NCI-H1436 treated with DMSO at 0.1 percent for 48 hours (cell line): ENCODE results near the gene VSIR.

Experiments
- DNase-seq: peaks from one replicate; lab custom pipeline; 2025; lab: John Stamatoyannopoulos, UW

VSIR gene

DNA sequence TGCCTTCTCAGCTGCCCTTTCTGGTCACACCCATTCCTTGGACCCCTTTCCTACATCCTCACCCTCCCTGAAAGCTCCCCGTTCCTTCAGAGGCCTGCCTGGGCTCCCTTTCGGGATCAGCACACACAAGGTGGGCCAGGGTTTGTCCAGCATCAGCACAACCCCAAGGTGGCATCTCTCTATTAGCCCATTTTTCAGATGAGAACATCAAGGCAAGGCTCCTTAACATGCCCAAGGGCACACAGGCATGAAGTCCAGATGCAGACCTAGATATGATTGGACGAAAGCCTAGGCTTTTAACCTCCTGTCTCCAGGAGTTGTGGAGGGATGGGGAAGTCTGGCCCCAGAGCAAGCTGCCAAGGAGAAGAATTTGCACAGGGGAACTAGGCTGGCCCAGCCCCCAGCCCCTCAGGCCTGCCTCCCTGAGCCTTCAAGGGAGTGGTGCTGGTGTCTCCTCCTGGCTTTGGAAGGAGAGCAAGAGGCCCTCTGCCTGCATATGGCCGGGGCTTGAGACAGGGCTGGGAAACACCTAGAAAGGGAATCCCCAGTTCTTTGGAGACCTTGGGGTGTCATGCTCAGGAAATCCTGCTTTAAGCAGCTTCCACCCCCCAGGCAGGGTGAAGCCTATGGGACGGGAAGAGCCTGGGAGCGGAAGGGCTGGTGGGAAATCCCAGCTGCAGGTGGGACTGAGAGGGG, 9.0 kb upstream of the VSIR start:
- no peak for DNase-seq

DNA sequence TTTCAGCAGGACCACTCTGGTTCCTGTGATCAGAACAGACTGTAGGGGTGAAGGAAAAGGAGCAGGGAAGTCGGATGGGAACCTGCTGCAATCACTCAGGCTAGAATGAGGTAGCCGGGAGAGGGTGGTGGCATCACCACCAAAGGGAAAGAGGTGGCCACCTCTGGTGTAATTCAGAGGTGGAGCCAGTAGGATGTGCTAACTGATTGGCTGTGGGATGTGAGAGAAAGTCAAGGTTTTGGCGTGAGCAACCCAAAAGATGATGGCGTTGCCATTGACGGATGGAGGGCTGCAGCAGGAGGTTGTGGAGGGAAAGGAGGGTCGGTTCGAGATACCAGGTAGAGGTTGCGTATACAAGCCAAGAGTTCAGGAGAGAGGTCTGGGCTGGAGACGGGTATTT, 7.4 kb upstream of the VSIR start:
- DNase-seq: no peak

DNA sequence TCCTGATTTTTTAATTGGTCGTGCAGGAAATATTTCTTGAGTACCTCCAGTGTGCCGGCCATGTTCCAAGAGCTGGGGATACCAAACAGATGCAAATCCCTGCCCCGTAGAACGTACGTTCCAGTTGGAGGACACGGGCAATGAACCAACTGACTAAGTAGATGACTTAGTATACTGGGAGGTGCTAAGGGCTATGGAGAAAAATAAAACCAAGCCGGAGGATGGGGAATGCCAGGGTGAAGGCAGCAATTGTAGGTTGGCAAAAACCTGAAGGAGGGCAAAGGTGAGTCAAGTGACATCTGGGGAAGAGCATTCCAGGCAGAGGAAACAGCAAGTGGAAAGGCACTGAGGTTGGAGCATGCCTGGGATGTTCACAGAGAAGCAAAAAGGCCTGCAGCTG, 6.8 kb upstream of the VSIR start:
- DNase-seq: no peak

DNA sequence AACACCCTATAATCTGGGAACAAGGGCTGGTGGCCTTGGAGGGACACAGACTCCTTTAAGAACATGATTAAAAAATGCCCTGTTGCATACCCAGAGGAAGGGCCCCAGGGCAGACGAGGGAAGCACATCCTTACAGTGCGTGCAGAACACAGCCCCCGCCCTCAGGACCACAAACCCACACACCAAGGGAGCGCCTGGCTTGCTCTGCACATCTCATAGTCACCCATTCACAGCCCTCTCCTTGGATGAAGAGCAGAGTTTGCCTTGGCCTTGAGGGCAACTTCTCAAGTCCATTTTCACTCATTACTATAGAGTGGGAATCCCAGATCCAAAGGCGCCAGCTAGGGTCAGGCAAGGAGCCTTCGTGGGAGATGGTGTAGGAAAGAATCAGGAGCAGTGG, 6.3 kb upstream of the VSIR start:
- DNase-seq: no peak

DNA sequence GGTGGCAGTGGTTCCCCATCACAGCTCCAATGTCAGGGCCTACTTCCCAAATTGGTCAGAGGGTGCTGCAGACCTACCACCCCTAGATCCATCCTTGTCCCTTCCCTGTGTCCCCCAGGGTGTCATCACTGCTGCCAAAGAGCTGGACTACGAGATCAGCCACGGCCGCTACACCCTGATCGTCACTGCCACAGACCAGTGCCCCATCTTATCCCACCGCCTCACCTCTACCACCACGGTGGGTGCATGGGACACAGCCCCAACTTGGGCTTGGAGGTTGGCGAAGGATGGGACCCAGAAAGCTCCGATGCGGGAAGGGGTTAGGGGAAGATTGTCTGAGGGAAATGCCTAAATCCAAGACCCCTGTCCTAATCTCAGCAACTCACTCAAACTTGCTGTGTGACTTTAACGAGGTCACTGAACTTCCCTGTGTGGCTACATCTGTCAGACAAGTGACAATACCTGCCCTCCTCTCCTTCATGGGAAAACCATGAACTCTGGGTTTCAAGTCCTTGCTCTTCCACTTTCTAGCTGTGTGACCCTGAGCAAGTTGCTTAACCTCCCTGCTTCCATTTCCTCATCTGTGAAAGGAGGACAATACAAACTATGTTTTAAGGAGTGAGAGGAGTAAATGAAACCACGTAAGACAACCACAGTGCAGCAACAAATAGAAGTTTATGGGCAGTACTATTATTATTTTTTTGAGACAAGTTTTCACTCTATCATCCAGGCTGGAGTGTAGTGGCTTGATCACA, 4.9 kb upstream of the VSIR start:
- no peak for DNase-seq

DNA sequence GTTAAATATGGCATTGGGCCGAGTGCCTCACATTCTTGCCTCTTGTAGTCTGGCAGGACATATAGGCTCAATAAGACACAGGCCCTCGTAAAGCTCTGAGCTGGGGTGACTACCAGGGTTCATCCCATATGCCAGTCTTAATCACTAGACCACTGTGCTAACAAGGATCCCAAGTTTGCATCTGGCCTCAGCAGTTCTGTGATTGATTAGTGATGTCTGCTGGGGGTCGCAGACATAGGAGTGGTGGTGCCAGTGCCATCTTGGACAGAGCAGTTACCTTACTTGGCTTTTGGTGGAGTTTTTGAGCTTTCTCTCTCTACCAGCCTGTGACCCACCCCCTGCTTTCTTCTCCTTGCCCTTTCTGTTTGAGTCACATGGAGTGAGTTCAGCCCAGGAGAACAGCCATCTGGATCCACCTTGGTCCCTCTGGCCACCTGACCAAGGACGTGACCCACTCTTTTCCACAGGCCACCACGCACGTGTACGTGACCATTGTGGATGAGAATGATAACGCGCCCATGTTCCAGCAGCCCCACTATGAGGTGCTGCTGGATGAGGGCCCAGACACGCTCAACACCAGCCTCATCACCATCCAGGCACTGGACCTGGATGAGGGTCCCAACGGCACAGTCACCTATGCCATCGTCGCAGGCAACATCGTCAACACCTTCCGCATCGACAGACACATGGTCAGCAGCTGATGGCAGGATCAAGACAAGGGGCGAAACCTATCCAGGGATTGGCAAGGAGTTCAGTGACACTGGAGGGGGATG, 4.1 kb upstream of the VSIR start:
- no peak for DNase-seq

DNA sequence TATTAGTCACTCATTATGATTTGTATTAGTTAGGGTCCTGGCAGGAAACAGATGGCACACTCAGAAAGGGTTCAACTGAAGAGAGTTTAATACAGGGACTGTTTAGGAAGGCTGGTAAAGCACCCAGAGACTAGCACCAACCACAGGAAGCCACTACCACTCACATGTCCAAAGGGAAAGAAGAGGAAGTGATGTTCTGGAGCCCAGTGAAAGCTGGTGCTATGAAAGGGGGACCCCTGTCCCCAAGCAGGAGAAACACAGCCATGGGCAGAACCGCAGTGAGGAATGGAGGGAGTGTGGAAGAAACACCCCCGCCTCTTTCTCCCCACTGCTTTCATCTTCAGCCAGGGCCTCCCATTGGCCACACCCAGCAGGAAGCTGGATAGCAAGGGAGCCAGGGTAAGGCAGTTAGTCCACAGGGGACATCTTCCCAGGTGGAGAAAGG, 3.2 kb upstream of the VSIR start:
- DNase-seq: no peak

DNA sequence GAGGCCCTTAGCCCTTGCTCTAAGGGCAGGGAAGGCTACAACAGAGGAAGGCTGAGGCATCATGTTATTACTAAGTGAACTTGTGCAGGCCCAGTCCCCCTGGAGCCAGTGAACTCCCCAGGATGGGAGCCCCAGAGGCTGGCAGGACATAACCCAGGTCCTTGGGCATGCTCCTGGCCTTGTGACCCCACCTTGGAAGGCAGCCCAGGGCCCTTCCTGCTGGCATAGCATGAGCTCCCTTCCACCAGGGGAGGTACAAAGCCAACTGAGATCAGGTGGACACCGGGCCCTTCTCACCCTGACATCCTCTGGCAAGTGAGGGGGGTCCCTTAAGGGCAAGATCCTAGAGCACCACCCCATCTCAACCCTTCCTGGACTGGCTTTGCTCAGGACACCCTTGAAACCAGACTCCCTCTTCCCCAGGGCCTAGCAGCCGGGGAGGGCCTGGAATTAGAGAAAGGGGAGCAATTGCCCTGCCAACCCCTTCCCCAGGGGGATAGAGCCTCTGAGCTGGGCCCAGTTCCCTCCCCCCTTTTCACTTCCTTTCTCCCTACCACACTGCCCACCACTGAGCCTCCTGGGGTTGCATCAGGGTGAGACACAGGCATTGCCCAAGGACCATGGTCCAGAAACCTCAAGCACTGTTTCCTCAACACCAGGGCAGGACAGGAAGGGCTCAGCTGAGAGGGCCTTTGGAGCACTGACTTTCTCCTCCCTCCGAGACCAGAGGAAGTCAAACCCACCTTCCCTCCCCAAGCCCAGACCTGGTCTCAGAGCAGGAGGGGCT, 1.8 kb upstream of the VSIR start:
- DNase-seq: no peak

DNA sequence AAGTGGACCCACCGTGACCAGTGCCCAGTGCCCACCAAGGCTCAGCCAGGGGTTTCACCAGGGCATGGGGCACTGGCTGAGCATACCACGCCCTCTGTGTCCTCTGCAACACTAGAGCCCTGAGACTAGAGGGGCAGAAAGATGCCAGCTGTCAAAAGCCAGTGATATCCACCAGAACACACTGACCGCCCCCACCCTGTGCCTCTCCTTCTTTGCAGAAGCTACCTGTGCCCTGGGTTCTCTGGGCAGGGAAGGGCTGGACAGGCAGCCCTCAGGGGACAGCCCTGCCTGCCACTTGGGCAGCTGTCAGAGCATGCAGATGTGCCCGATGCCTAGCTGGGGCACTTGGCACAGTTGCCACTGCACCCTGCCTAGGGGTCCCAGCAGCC, 494 bp downstream of the VSIR start:
- no peak for DNase-seq

DNA sequence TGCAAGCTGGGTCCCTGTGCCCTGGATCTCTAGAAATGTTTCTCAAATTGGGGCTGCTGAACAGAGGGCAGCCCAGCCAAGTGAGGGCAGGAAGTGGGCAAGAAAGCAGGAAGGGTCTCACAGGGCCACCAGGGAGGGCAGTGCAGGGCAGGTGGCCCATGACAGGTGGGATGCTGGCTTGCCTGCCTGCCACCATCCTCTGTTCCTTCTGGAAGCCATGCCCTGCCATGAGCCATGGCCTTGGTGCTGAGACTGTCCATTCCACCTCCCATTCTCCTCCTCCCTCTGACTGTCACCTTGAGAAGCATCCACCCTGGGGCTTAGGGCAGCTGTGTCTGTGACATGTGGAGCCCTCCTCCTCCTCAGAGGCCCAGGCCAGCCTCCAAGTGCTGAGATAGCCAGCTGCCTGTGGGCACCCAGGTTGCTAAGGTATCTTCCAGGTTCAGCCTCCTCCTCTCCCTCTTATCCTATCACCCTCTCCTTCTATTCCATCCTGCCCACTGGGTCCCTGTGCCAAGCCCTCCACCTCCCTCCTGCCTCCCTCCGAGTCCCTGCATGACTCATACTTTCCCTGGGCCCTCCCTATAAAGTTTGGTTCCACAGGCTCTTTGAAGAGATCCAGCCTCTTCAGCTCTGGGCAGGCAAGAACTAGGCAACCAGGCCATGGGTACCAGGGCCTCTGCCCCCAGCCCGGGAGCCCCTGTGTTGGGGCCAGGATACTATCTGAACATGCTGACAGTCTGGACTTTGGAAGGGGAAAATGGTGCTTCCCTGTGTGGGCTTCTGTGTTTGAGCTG, 1.3 kb downstream of the VSIR start:
- no peak for DNase-seq

DNA sequence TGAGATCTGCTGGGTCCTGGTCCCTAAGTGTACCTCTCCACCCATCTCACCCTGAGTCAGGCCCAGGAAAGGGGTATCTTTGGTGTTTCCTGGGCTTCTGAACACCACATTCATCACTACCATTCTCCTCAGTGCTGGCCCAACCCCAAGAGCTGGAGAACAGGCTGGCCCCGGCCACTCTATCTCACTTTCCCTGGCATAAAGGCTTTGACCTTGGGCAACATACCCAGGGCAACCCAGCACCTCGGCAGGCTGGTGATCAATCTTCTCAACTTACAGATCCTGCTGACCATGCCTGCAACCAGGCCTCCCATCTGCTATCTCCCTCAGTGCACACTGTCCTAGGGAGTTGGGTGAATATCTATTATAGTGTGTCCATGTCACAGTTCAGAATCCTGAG, 2.1 kb downstream of the VSIR start:
- DNase-seq: no peak

DNA sequence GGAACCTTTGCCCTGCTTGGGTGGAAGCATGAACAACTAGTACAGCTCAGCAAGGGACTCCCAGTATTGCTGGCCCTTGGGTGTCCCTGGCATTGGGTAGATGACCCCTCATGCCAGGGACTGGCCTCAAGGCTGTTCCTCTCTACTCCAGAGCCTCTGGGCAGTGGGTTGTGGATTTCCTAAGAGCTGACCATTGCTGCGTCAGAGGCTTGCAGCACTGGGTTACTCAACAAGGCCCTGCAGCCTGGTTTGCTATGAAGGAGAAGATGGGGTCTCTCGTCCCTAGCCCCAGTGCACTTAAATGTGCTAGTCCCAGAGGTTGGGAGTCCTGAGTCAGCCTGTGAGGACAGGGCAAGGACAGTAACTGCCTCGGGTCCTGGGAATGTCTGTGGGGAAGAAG, 2.5 kb downstream of the VSIR start:
- DNase-seq: no peak

DNA sequence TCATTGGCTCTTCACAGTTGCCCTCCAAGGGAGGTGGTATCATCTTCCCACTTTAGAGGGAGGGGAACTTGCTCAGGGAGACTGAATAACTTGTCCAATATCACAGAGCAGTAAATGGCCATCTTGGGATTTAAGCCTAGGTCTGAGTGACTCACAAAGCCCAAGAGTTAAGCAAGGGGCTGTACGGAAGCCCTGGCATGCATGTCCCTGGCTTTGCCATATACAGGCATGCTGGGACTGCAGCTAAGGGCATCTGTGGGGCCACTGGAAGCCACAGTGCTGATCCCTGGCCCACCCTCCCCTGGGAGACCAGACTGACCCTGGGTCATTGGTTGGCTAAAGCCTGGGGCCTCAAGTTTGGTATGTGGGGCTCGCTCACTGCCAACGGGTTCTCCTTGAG, 3.1 kb downstream of the VSIR start:
- no peak for DNase-seq

DNA sequence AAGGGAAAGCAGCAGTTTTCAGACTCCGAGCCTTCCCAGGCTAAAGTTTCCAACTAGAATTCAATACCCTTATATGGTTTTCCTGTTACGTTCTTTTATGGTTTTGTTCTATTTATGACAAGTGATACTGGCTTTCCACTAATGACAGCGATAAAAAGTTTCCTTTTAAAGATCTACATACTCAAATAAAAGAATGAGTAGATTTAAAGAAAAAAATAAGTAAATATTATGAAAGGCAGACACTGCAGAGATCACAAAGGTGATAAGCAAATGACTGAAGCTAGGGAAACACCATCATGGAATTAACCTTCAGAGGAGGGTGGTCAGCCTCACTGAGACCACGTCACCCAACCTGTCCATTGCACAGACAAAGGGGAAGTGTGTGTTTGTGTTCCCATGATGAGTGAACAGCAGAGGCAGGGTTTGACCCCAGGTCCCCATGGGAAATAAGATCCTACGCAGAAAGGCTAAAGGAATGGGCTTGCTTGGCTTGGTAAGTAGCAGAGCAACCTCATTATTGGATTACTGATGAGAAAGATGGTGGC, 4.0 kb downstream of the VSIR start:
- no peak for DNase-seq

DNA sequence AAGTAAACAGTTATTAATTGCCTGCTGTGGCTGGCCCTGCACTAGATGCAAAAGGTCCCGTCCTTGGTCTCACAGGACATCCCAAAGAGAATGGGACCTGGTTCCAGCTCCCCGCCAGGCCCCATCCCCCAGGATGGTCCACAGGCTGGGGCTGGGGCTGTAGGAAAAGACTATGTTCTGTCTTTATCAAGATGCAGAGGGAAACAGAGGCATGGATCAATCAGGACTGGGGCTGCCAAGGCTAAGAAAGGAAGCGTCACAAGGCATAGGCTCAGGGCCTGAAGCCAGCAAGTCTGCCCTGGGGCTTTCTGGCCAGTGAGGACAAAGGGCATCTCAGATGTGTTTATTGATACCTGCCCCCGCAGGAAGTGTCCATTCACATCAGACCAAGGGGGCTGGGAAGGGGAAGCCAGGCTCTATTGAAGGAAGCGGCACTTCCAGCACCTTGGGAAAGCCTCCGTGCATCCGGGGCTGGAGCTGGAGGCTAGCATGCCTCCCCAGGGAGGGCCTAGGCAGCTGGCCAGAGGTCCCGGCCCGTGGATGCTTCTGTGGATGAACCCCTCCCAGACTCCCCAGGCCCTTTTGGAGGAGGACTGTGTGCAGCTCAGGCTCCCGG, 5.8 kb downstream of the VSIR start:
- no peak for DNase-seq

DNA sequence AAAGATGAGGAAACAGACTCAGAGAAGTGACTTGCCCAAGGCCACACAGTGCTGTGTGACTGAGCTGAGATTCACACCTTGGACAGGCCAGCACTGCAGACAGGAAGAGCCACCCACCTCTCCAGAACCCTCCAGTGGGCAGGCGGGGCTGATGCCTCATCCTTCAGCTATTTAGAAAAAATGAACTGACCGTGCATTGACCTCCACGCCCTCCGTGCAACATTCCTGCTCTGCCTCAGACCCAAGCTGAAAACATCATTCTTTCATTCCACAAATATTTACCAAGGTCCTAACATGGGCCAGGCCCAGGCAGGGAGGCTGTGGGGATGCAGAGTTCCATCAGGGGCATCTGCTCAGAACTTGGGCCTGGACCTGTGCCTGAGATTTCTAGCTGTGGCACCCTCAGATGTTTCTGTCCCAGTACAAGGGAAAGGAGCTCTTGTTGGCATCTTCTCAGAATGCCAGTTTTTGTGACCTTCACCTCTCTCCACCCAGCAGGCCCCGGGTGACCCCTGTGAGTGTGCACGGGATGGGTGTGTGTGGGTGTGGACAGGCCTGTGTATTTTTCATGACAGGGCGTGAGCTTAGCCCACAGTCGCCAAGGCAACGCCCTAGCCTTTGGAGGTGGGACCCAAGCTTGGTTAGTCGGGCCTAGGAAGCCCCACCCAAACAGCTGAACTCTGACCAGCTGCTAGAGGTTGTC, 6.5 kb downstream of the VSIR start:
- no peak for DNase-seq

DNA sequence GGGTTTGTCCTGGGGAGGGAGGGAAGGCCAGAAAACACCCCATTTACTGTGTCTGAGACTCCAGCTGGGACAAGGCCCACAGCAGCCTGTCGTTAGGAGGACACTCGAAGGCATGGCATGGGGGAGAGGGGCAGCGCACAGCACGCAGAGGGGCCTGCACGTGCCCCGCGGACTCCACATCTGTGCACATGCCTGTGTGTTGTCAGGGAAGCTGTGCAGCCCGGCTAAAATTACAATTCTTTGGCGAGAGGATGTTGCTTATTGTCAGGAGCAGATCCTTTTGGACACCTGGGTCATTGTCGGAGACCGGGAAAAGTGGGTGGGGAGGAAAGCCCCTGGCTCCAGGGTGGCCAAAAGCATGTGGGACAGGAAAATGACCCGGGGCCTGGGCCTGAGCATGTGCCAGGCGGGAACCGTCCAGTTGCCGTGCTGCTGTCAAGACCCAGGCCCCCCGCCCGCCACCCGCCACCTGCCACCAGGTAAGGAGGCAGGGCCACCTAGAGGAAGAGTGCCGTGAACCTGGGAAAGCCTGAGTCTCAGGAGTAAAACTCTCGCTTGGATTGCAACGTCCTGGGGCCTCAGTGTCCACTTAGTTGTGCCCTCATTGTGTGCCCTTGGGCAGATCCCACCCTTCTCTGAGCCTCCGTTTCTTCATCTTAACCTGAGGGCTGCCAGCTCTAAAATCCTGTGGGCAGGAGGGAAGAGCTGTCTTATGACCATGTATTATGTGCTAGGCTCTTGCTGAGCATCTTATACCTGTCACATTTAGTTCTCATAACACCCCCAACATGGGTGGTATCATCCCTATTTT, 7.2 kb downstream of the VSIR start:
- no peak for DNase-seq

DNA sequence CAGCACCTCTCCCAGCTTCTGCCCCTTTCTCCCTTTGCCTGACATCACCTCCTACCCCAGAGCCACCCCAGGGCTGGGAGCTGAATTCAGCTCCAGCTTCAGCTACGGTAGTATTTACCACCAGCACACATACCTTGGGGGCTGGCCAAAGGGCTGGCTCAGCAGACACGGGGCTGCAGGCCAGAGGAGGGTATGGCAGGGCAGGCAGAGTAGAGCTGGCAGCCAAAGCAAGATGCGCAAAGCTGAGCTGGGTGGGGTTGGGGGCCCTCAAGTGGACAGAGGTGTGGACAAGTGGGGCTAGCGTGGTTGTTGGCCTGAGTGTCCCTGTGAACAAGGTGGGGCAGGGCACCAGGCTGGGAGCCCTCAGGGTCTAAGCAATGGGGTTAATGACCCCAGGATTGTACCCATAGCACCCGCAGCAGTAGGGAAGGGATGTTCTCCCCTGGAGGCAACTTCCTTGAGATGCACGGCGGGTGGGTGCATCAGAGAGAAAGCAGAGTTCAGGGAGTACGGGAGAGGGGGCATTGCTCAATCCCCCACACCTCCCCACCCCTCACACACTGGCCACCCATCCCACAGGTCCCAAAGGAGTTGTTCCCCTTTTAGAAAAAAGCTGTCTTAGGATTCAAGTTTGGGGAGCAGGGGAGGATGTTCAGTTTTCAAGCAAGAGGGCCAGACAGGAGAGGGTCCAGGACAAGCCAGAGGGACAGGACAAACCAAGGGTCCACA, 8.0 kb downstream of the VSIR start:
- DNase-seq: no peak
